ENCODE data around the gene CHRNA3.
"Not testable (repeated sequence)": the region's sequence is repeated elsewhere in the genome, so short reads cannot be mapped to it uniquely, and the experiment has no call there.

CHRNA3 gene

DNA sequence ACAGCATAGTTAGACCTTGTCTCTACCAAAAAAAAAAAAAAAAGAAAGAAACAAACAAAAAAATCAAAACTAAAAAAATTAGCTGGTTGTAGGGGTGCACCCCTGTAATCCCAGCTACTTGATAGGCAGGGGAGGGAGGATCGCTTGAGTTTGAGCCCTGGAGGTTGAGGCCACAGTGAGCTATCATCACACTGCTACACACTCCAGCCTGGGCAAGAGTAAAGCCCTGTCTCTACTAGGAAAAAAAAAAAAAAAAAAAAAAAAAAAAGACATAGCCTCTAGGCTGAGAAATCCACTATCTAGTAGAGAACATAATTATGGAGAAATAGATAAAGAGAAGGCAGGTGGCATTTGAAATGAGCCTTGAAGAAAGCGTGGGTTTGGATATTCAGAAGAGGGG is 57.7 kb downstream of the CHRNA3 start:
- Histone ChIP-seq H3K27me3 (ENCODE audit: insufficient read depth, low read length, poor library complexity) (peaks cover 6% of the 10 kb centered on the region), H3K4me1 (ENCODE audit: insufficient read depth, low read length) (peaks cover 31% of the 10 kb centered on the region), H3K4me3 (ENCODE audit: low read depth in 1 of 2, low read length in 2 of 2) (no peak overlapping the region), H3K79me2 (ENCODE audit: insufficient read depth, low read length) (no peaks in the 10 kb centered on the region), H3K27ac (ENCODE audit: low read length) (no peak overlapping the region), H3K9me3 (ENCODE audit: insufficient read depth, low read length, severe bottlenecking) (no peaks in the 10 kb centered on the region), H3K9ac (ENCODE audit: low read depth, low read length) (no peak overlapping the region), H3K36me3 (ENCODE audit: insufficient read depth, low read length) (no peaks in the 10 kb centered on the region), H3K4me2 (ENCODE audit: insufficient read depth, low read length) (no peak overlapping the region), H2AFZ (ENCODE audit: low read depth, low read length) (no peak overlapping the region), H4K20me1 (ENCODE audit: insufficient read depth, low read length) (no peaks in the 10 kb centered on the region)
- no peak for TF ChIP-seq EZH2 (IDR thresholded peaks at IDR 0.05; ENCODE audit: borderline replicate concordance, low read depth, low read length, severe bottlenecking)
- TF ChIP-seq, protein P1, sequence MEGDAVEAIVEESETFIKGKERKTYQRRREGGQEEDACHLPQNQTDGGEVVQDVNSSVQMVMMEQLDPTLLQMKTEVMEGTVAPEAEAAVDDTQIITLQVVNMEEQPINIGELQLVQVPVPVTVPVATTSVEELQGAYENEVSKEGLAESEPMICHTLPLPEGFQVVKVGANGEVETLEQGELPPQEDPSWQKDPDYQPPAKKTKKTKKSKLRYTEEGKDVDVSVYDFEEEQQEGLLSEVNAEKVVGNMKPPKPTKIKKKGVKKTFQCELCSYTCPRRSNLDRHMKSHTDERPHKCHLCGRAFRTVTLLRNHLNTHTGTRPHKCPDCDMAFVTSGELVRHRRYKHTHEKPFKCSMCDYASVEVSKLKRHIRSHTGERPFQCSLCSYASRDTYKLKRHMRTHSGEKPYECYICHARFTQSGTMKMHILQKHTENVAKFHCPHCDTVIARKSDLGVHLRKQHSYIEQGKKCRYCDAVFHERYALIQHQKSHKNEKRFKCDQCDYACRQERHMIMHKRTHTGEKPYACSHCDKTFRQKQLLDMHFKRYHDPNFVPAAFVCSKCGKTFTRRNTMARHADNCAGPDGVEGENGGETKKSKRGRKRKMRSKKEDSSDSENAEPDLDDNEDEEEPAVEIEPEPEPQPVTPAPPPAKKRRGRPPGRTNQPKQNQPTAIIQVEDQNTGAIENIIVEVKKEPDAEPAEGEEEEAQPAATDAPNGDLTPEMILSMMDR (IDR thresholded peaks at IDR 0.05; ENCODE audit: borderline replicate concordance, extremely low read depth, low read length, poor library complexity, severe bottlenecking) = no peak
- DNase-seq = no peak
- ATAC-seq (ENCODE audit: insufficient read depth, low read depth) = no peak

- no peak for ATAC-seq (ENCODE audit: insufficient read depth, low read depth)
- no peak overlapping the region for H2AFZ ChIP-seq (ENCODE audit: low read depth, low read length)
- no peaks in the 10 kb centered on the region for H3K36me3 ChIP-seq (ENCODE audit: insufficient read depth, low read length)
These were observed 59.3 kb downstream of the CHRNA3 start for GRCh38 chr15:78561490-78561889.

GRCh38 chr15:78560201-78560600 is 60.6 kb downstream of the CHRNA3 start:
- H3K4me1 ChIP-seq (ENCODE audit: insufficient read depth, low read length); H4K20me1 ChIP-seq (ENCODE audit: insufficient read depth, low read length); H3K36me3 ChIP-seq (ENCODE audit: insufficient read depth, low read length); H3K4me2 ChIP-seq (ENCODE audit: insufficient read depth, low read length); H3K27me3 ChIP-seq (ENCODE audit: insufficient read depth, low read length, poor library complexity); H2AFZ ChIP-seq (ENCODE audit: low read depth, low read length); ATAC-seq (ENCODE audit: insufficient read depth, low read depth); DNase-seq; H3K9ac ChIP-seq (ENCODE audit: low read depth, low read length); H3K4me3 ChIP-seq (ENCODE audit: low read depth in 1 of 2, low read length in 2 of 2); H3K79me2 ChIP-seq (ENCODE audit: insufficient read depth, low read length); H3K27ac ChIP-seq (ENCODE audit: low read length); H3K9me3 ChIP-seq (ENCODE audit: insufficient read depth, low read length, severe bottlenecking): not testable (repeated sequence)

More at GRCh38 chr15:78561490-78561889, 59.3 kb downstream of the CHRNA3 start:
- Histone ChIP-seq H3K9me3 (ENCODE audit: insufficient read depth, low read length, severe bottlenecking) (no peaks in the 10 kb centered on the region), H3K9ac (ENCODE audit: low read depth, low read length) (no peak overlapping the region), H3K4me2 (ENCODE audit: insufficient read depth, low read length) (no peak overlapping the region), H3K79me2 (ENCODE audit: insufficient read depth, low read length) (no peaks in the 10 kb centered on the region), H3K27ac (ENCODE audit: low read length) (no peak overlapping the region), H3K27me3 (ENCODE audit: insufficient read depth, low read length, poor library complexity) (peaks cover 6% of the 10 kb centered on the region), H4K20me1 (ENCODE audit: insufficient read depth, low read length) (no peaks in the 10 kb centered on the region), H3K4me1 (ENCODE audit: insufficient read depth, low read length) (peaks cover 20% of the 10 kb centered on the region), H3K4me3 (ENCODE audit: low read depth in 1 of 2, low read length in 2 of 2) (no peak overlapping the region)
- TF ChIP-seq EZH2 (IDR thresholded peaks at IDR 0.05; ENCODE audit: borderline replicate concordance, low read depth, low read length, severe bottlenecking) = no peak
- TF ChIP-seq, protein P1 (IDR thresholded peaks at IDR 0.05; ENCODE audit: borderline replicate concordance, extremely low read depth, low read length, poor library complexity, severe bottlenecking) = no peak
- DNase-seq = no peak

DNA sequence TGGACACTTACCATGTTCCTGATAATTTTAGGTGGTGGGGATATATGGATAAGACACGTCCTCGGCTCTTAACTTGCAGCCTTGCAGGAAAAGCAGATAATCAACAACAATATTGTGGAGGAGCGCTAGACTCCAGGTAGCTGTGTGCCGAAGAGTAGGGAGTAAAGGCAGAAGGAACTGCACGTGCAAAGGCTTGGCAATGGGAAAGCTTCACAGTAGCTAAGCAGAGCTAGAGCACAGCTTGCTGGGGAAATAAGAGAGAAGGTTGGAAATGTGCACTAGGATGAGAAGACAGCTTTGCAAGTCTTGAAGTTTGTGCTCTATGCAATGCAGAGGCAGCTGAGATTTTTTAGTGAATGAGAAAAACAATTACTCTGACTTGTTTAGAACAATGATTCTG is 68.2 kb downstream of the CHRNA3 start:
- H3K27ac ChIP-seq (ENCODE audit: low read length) = no peak overlapping the region
- no peak overlapping the region for H3K4me2 ChIP-seq (ENCODE audit: insufficient read depth, low read length)
- H3K9me3 ChIP-seq (ENCODE audit: insufficient read depth, low read length, severe bottlenecking) = no peaks in the 10 kb centered on the region
- no peak for DNase-seq
- H3K79me2 ChIP-seq (ENCODE audit: insufficient read depth, low read length) = no peaks in the 10 kb centered on the region
- no peak overlapping the region for H3K4me3 ChIP-seq (ENCODE audit: low read depth in 1 of 2, low read length in 2 of 2)
- 0 out of 2 replicates have a peak, but pooled peaks cover 6% of the 10 kb centered on the region for H4K20me1 ChIP-seq (ENCODE audit: insufficient read depth, low read length)
- TF ChIP-seq EZH2 (IDR thresholded peaks at IDR 0.05; ENCODE audit: borderline replicate concordance, low read depth, low read length, severe bottlenecking) = no peak
- TF ChIP-seq, protein P1 (IDR thresholded peaks at IDR 0.05; ENCODE audit: borderline replicate concordance, extremely low read depth, low read length, poor library complexity, severe bottlenecking) = no peak
- peak; percentile 29; the same call in 2 of the 3 replicates for ATAC-seq (ENCODE audit: insufficient read depth, low read depth)
- H3K4me1 ChIP-seq (ENCODE audit: insufficient read depth, low read length) = no peaks in the 10 kb centered on the region
- no peak overlapping the region for H3K9ac ChIP-seq (ENCODE audit: low read depth, low read length)
- H3K36me3 ChIP-seq (ENCODE audit: insufficient read depth, low read length) = peaks cover 32% of the 10 kb centered on the region
- H3K27me3 ChIP-seq (ENCODE audit: insufficient read depth, low read length, poor library complexity) = no peaks in the 10 kb centered on the region
- no peak overlapping the region for H2AFZ ChIP-seq (ENCODE audit: low read depth, low read length)

Data from DND-41 (cell line).